Measurements from ENCODE around the gene C1R.

Gene C1R

DNA sequence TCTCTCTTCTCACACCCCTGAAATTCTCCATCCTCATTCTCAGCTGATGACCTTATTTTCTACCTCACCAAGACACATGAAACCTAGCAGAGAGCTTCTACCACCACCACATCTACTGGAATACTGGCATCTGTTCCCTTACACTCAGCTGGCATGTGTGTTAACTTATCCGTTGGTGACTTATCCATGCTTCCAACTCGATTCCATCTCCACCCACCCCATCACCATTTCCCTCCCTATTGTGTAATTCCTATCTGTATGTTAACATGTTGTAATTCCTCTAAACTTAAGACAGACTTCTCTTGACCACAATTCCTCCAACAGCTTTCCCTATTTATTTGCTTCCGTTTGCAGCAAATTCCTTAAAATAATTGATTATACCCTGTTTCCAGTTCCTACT lies 16.3 kb downstream of the C1R start:
- TF ChIP-seq, protein P1, sequence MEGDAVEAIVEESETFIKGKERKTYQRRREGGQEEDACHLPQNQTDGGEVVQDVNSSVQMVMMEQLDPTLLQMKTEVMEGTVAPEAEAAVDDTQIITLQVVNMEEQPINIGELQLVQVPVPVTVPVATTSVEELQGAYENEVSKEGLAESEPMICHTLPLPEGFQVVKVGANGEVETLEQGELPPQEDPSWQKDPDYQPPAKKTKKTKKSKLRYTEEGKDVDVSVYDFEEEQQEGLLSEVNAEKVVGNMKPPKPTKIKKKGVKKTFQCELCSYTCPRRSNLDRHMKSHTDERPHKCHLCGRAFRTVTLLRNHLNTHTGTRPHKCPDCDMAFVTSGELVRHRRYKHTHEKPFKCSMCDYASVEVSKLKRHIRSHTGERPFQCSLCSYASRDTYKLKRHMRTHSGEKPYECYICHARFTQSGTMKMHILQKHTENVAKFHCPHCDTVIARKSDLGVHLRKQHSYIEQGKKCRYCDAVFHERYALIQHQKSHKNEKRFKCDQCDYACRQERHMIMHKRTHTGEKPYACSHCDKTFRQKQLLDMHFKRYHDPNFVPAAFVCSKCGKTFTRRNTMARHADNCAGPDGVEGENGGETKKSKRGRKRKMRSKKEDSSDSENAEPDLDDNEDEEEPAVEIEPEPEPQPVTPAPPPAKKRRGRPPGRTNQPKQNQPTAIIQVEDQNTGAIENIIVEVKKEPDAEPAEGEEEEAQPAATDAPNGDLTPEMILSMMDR (IDR thresholded peaks at IDR 0.05; ENCODE audit: low read depth, low read length), result no peak
- DNase-seq (ENCODE audit: extremely low read depth, low read depth), result peak; percentile 86

DNA sequence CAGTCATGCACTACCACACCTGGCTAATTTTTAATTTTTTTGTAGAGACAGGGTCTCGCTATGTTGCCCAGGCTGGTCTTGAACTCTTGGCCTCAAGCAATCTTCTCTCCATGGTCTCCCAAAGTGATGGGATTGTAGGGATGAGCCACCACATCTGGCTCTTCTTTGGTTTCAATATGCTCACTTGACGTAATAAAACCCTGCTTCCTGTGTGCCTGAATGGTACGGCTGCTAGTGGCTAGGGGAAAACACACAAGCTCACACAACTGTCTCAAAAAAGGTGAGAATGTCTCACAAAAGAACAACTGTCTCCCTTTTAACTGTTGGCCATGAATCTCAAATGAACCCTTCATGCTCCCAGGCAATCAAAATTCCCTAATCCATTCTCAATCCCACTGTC lies 16.7 kb downstream of the C1R start:
- TF ChIP-seq, protein P1 (IDR thresholded peaks at IDR 0.05; ENCODE audit: low read depth, low read length), result no peak
- DNase-seq (ENCODE audit: extremely low read depth, low read depth), result no peak

DNA sequence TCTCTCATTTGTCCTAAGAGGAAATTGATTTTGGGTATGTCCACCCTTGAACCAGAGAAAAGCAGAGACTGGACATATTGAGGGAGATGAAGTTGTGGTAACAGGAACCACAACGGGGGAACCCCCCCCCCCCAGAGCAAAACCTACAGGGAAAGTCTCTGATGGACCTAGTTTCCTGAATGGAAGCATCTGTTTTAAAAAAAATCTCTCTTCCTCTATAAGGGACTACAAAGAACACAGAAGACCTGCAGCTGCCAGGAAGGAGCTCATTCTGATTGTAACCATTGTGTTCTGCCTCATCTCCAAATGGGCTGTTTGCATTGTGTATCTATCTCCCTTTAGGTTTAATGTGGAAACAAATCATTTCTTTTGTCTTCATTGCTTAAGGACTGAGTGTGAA lies 18.3 kb downstream of the C1R start:
- DNase-seq (ENCODE audit: extremely low read depth, low read depth), result no peak
- TF ChIP-seq, protein P1 (IDR thresholded peaks at IDR 0.05; ENCODE audit: low read depth, low read length), result no peak

DNA sequence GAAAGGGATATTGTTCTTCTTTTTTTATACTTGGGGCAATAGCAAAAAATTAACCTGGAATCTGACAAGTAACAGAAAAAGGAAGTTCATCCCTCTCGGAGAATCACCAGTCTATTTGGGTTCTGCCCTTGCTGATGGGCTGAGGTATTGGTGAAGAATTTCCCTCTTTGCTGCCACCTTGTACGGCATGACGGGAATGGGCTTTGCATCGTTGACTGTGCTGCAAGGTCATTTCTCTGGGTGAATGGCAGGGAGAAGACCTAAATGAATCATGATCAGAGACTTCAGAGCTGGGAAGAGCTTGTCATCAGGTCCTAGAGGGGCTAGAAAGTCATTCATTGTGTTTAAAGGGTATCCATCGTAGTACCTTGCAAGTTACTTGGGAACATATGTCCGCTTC lies 19.7 kb downstream of the C1R start:
- TF ChIP-seq, protein P1 (IDR thresholded peaks at IDR 0.05; ENCODE audit: low read depth, low read length), result no peak
- no peak for DNase-seq (ENCODE audit: extremely low read depth, low read depth)

DNA sequence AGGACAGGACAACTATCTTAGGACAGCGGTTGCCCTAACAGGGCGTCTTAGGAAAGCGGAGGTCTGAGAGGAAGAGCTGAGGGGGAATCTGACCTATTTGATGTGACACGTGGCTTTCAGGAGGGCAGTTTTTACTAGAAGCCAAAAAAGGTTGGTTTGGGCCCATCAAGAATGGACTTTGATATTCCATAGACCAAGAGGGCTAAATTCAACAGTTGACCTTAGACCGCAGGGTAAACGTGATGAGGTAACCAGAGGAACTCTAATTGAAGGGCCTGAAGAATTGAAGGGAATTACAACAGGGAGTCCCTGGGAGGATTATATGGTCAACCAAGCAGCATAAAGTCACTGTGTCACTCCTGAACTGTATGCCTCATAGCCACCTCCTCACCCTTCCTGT lies 20.2 kb downstream of the C1R start:
- TF ChIP-seq, protein P1 (IDR thresholded peaks at IDR 0.05; ENCODE audit: low read depth, low read length), result no peak

DNA sequence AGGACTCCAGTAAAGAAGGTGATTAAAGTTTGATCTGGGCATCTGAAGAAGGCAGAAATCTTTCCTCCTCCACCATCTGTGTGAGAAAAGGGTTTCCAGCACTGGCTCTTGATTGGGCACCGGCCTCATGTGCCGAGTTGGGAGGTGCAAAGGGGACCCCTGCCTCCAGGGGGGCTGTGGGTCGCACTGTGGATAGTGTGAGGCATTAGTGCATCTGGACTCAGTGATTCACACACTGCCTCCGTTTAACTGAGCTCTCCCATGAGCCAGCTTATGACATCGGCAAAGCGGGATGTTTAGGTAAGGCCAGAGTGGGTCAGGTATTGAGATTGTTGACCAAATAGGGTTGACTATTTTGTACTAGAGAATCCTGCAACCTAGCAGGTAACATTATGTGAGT lies 22.9 kb downstream of the C1R start:
- no peak for DNase-seq (ENCODE audit: extremely low read depth, low read depth)
- TF ChIP-seq, protein P1 (IDR thresholded peaks at IDR 0.05; ENCODE audit: low read depth, low read length), result no peak

More for the DNA sequence above, 20.2 kb downstream of the C1R start:
- no peak for DNase-seq (ENCODE audit: extremely low read depth, low read depth)

DNA sequence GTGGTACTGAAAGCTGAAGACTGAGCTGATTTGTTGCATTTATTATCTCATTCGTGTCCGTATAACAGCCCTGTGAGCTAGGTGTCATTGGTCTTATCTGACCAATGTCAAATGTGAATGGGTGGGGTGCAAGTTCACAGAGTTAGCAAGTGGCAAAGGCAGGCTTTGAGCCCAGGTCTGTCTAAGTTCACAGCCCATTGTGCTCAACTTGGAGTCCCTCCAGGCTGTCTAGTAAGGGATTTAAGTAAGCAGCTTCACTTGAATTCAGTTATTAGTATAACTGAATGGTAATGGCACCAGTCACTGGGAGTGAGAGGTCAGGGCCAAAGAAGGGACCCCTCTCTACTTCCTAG lies 23.3 kb downstream of the C1R start:
- no peak for DNase-seq (ENCODE audit: extremely low read depth, low read depth)
- TF ChIP-seq, protein P1 (IDR thresholded peaks at IDR 0.05; ENCODE audit: low read depth, low read length), result no peak
